WERI-Rb-1 (cell line): Measurements from ENCODE around the gene TCF25.

Experiments
- DNase-seq: peaks from one replicate; pipeline ENCODE4 v3.0.0-alpha.2; 2020
- H3K27ac ChIP-seq: fragments of 250-450 bp; sonication (Bioruptor Pico); 2 replicates; pipeline ENCODE4 v1.5.1; 2020; ENCODE audit warnings: mild to moderate bottlenecking, moderate library complexity
- H3K27me3 ChIP-seq: fragments of 250-450 bp; sonication (Bioruptor Pico); 2 replicates; pipeline ENCODE4 v1.5.1; 2021; ENCODE audit warnings: mild to moderate bottlenecking, low read depth, moderate library complexity; ENCODE audit not compliant: insufficient read depth, severe bottlenecking
- H3K36me3 ChIP-seq: fragments of 250-450 bp; sonication (Bioruptor Pico); 2 replicates; pipeline ENCODE4 v1.5.1; 2020; ENCODE audit warnings: mild to moderate bottlenecking, moderate library complexity
- H3K4me3 ChIP-seq: 2 replicates; pipeline ENCODE4 v1.5.1; 2011; ENCODE audit warnings: low read depth, mild to moderate bottlenecking, control low read depth, low read length
- H3K9me3 ChIP-seq: fragments of 250-450 bp; sonication (Bioruptor Pico); 2 replicates; pipeline ENCODE4 v1.5.1; 2021; ENCODE audit warnings: mild to moderate bottlenecking, moderate library complexity; ENCODE audit not compliant: severe bottlenecking
- CTCF ChIP-seq: IDR thresholded peaks from 2 replicates; pipeline ENCODE4 v1.5.1; 2011; ENCODE audit warnings: low read depth, mild to moderate bottlenecking, control low read depth, inconsistent platforms, low read length

The TCF25 gene

GRCh38 chr16:89855301-89855945 is 18.0 kb upstream of the TCF25 start:
- DNase-seq: no peak
- H3K27me3 ChIP-seq: no peaks in the 10 kb centered on the region
- H3K27ac ChIP-seq: no peak overlapping the region
- H3K9me3 ChIP-seq: no peaks in the 10 kb centered on the region
- TF ChIP-seq CTCF: no peak
- no peak overlapping the region for H3K4me3 ChIP-seq
- peaks cover under 1% of the 10 kb centered on the region for H3K36me3 ChIP-seq

GRCh38 chr16:89855986-89856385 is 17.4 kb upstream of the TCF25 start:
- Histone ChIP-seq H3K27me3 (no peaks in the 10 kb centered on the region), H3K9me3 (no peaks in the 10 kb centered on the region), H3K36me3 (peaks cover 4% of the 10 kb centered on the region), H3K27ac (no peak overlapping the region), H3K4me3 (no peak overlapping the region)
- no peak for DNase-seq
- no peak for TF ChIP-seq CTCF

- DNase-seq: no peak
- no peak for TF ChIP-seq CTCF
- Histone ChIP-seq H3K9me3 (no peaks in the 10 kb centered on the region), H3K27ac (no peak overlapping the region), H3K36me3 (peaks cover 10% of the 10 kb centered on the region), H3K27me3 (no peaks in the 10 kb centered on the region), H3K4me3 (no peak overlapping the region)
These were observed 14.3 kb upstream of the TCF25 start for GRCh38 chr16:89858973-89859614.

GRCh38 chr16:89859615-89860007 is 13.8 kb upstream of the TCF25 start:
- Histone ChIP-seq H3K27me3 (no peaks in the 10 kb centered on the region), H3K36me3 (peaks cover 10% of the 10 kb centered on the region), H3K27ac (no peak overlapping the region), H3K4me3 (no peak overlapping the region), H3K9me3 (no peaks in the 10 kb centered on the region)
- no peak for DNase-seq
- TF ChIP-seq CTCF: no peak

DNA sequence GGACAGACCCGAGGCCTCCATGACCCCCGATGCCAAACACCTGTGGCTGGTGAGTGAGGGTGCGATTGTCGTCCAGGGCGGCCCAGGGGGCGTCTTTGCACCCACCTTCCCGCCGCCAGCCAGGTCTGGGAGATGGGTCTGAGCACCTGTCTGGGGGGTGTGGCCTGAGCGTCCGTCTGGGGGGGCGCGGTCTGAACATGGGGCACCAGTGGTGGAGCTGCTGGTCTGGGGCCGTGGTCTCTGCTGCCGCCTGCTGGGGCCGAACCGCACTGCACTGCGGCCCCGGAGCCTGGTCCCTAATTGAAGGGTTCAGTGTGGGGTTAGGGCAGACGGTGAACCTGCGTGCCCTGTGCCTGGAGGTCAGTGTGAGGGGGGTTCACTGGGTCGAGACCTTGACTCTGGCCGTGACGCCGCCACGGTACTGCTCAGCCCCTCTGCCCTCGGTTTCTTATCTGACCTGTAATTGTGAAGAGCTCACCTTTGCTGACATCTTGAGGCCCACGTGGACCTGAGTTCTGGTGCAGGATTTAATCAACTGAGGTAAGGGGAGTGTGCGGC is 12.6 kb upstream of the TCF25 start:
- Histone ChIP-seq H3K9me3 (no peaks in the 10 kb centered on the region), H3K4me3 (no peak overlapping the region), H3K27me3 (no peaks in the 10 kb centered on the region), H3K36me3 (peaks cover 16% of the 10 kb centered on the region), H3K27ac (no peak overlapping the region)
- peak; percentile 87 for TF ChIP-seq CTCF
- DNase-seq: peak; percentile 66
